Upper lobe of left lung (tissue), 4 donors: ENCODE measurements around the gene HNRNPDL.
"Not testable (repeated sequence)": the region's sequence is repeated elsewhere in the genome, so short reads cannot be mapped to it uniquely, and the experiment has no call there.

Experiments used
- EP300 ChIP-seq, 4 donors: sonication (generic); formaldehyde crosslinking; IDR thresholded peaks; one replicate each; pipeline ENCODE4 v1.5.1; 2017; ENCODE audit warnings: antibody characterized with exemption in 4 of 4, control low read depth in 2 of 4
- TF ChIP-seq, protein P1 (sequence below), 6 experiments: fragments of 450-650 bp in 4 of 6; fragments of 200-600 bp in 2 of 6; sonication (generic) in 2 of 6; IDR thresholded peaks; one replicate each; pipeline ENCODE4 v1.5.1; 2016 to 2019; ENCODE audit warnings: antibody characterized with exemption in 6 of 6

DNA sequence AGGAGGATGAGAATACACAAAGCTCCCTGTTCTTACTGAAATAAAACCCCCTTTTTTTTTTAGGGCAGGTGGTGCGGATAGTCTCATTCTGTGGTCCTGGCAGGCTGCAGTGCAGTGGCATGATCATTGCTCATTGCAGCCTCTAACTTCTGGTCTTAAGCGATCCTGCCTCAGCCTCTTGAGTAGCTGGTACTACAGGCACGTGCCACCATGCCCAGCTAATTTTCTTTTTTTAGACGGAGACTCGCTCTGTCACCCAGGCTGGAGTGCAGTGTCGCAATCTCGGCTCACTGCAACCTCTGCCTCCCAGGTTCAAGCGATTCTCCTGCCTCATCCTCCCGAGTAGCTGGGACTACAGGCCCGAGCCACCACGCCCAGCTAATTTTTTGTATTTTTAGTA lies 15.2 kb downstream of the HNRNPDL start:
- TF ChIP-seq, protein P1, sequence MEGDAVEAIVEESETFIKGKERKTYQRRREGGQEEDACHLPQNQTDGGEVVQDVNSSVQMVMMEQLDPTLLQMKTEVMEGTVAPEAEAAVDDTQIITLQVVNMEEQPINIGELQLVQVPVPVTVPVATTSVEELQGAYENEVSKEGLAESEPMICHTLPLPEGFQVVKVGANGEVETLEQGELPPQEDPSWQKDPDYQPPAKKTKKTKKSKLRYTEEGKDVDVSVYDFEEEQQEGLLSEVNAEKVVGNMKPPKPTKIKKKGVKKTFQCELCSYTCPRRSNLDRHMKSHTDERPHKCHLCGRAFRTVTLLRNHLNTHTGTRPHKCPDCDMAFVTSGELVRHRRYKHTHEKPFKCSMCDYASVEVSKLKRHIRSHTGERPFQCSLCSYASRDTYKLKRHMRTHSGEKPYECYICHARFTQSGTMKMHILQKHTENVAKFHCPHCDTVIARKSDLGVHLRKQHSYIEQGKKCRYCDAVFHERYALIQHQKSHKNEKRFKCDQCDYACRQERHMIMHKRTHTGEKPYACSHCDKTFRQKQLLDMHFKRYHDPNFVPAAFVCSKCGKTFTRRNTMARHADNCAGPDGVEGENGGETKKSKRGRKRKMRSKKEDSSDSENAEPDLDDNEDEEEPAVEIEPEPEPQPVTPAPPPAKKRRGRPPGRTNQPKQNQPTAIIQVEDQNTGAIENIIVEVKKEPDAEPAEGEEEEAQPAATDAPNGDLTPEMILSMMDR (IDR thresholded peaks at IDR 0.05), result not testable (repeated sequence)
- TF ChIP-seq EP300 (IDR thresholded peaks at IDR 0.05), result not testable (repeated sequence)
